Keratinocyte (primary cell): Measurements from ENCODE around the gene G6PC1. TPM values are rescaled to one million over a fixed set of nuclear protein-coding genes. Genes with fewer than 3 reads are reported as not detected.
A peak's percentile ranks its signal among the peaks of the same experiment; 100 is the strongest.

ENCODE experiments used
- DNase-seq: peaks from one replicate; pipeline ENCODE4 v3.0.0-alpha.2; 2011; ENCODE audit warnings: low read depth, missing footprints, low spot score
- FAIRE-seq: peaks from 2 replicates; lab custom pipeline; 2011; peaks lifted over from hg19 to GRCh38; lab: Jason Lieb, UNC
- H2AFZ ChIP-seq: 2 replicates; pipeline ENCODE4 v1.6.0; 2012; ENCODE audit warnings: low read length, control low read depth, inconsistent platforms; ENCODE audit not compliant: control insufficient read depth
- H3K27ac ChIP-seq: 2 replicates; pipeline ENCODE4 v1.5.1; 2011; ENCODE audit warnings: low read length; ENCODE audit not compliant: control insufficient read depth, insufficient read depth
- H3K27me3 ChIP-seq: 3 replicates; pipeline ENCODE4 v1.6.0; 2011; ENCODE audit warnings: low read length; ENCODE audit not compliant: control insufficient read depth, insufficient read depth; ENCODE audit errors: extremely low read depth
- H3K36me3 ChIP-seq, 2 experiments: 2 replicates in 1 of 2; 3 replicates in 1 of 2; pipeline ENCODE4 v1.5.1; 2011; ENCODE audit warnings: low read length in 2 of 2, mild to moderate bottlenecking in 1 of 2; ENCODE audit not compliant: control insufficient read depth in 2 of 2, insufficient read depth in 2 of 2; ENCODE audit errors: extremely low read depth in 1 of 2
- H3K4me1 ChIP-seq: 3 replicates; pipeline ENCODE4 v1.5.1; 2011; ENCODE audit warnings: low read length; ENCODE audit not compliant: control insufficient read depth, insufficient read depth; ENCODE audit errors: extremely low read depth
- H3K4me2 ChIP-seq: 3 replicates; pipeline ENCODE4 v1.6.0; 2011; ENCODE audit warnings: low read depth, low read length; ENCODE audit not compliant: control insufficient read depth, insufficient read depth; ENCODE audit errors: extremely low read depth
- H3K4me3 ChIP-seq, 3 experiments: fragments of 200-600 bp in 1 of 3; sonication (generic) in 1 of 3; 2 replicates in 2 of 3; 3 replicates in 1 of 3; pipeline ENCODE4 v1.5.1; 2011 to 2016; ENCODE audit warnings: low read length in 3 of 3, mild to moderate bottlenecking in 3 of 3, control low read depth in 2 of 3, inconsistent platforms in 1 of 3, low read depth in 1 of 3, mixed read lengths in 1 of 3, mixed run types in 1 of 3, moderate library complexity in 1 of 3; ENCODE audit not compliant: control insufficient read depth in 2 of 3, insufficient read depth in 2 of 3; ENCODE audit errors: extremely low read depth in 1 of 3
- H3K79me2 ChIP-seq: 2 replicates; pipeline ENCODE4 v1.6.0; 2012; ENCODE audit warnings: low read length; ENCODE audit not compliant: control insufficient read depth, insufficient read depth
- H3K9ac ChIP-seq: 3 replicates; pipeline ENCODE4 v1.6.0; 2011; ENCODE audit warnings: low read length; ENCODE audit not compliant: control insufficient read depth, insufficient read depth; ENCODE audit errors: extremely low read depth
- H3K9me1 ChIP-seq: 3 replicates; pipeline ENCODE4 v1.6.0; 2011; ENCODE audit warnings: low read length; ENCODE audit not compliant: control insufficient read depth, insufficient read depth; ENCODE audit errors: extremely low read depth
- H3K9me3 ChIP-seq: 2 replicates; pipeline ENCODE4 v1.5.1; 2012; ENCODE audit warnings: low read depth, low read length; ENCODE audit not compliant: control insufficient read depth
- H4K20me1 ChIP-seq: 3 replicates; pipeline ENCODE4 v1.6.0; 2011; ENCODE audit warnings: low read length; ENCODE audit not compliant: control insufficient read depth, insufficient read depth; ENCODE audit errors: extremely low read depth
- CTCF ChIP-seq, 3 experiments: IDR thresholded peaks in 1 of 3; conservative IDR thresholded peaks in 1 of 3; optimal IDR thresholded peaks in 1 of 3; 2 replicates in 2 of 3; 3 replicates in 1 of 3; pipeline versions ENCODE3 to v1.5.1; 2011; ENCODE audit warnings: low read length in 3 of 3, mild to moderate bottlenecking in 3 of 3, moderate library complexity in 2 of 3, control low read depth in 1 of 3, inconsistent platforms in 1 of 3; ENCODE audit not compliant: insufficient read depth in 2 of 3; ENCODE audit errors: extremely low read depth in 1 of 3
- EZH2 ChIP-seq: IDR thresholded peaks from one replicate; pipeline ENCODE4 v1.6.1; 2012; ENCODE audit warnings: inconsistent platforms, mild to moderate bottlenecking, low read length, moderate library complexity
- dilution Hi-C: fragments of 300-500 bp; cut with MboI; formaldehyde crosslinking; loops from one replicate; pipeline ENCODE4 v1.7.0; 2020; ENCODE audit warnings: low sequenced_read_pairs; ENCODE audit not compliant: extremely low pct_ligation_motif_present
- polyA plus RNA-seq, 5 experiments: library from polyadenylated mRNA; depleted of rRNA in 3 of 5; stranded (reverse) in 3 of 5; stranded (forward) in 1 of 5; unstranded in 1 of 5; fragments of >200 nt; gene quantifications; 1 replicate in 1 of 5; 2 replicates in 3 of 5; 3 replicates in 1 of 5; pipeline versions ENCODE4 v1.2.1 to v1.2.3, GENCODE V29; 2011 to 2012; ENCODE audit warnings: missing spikeins in 2 of 5, low read depth in 1 of 5, low replicate concordance in 1 of 5

The G6PC1 gene
- polyA plus RNA-seq, 1 donor (not counting 4 experiments of a cell fraction or from before 2014, with no cell fraction given) = not detected

DNA sequence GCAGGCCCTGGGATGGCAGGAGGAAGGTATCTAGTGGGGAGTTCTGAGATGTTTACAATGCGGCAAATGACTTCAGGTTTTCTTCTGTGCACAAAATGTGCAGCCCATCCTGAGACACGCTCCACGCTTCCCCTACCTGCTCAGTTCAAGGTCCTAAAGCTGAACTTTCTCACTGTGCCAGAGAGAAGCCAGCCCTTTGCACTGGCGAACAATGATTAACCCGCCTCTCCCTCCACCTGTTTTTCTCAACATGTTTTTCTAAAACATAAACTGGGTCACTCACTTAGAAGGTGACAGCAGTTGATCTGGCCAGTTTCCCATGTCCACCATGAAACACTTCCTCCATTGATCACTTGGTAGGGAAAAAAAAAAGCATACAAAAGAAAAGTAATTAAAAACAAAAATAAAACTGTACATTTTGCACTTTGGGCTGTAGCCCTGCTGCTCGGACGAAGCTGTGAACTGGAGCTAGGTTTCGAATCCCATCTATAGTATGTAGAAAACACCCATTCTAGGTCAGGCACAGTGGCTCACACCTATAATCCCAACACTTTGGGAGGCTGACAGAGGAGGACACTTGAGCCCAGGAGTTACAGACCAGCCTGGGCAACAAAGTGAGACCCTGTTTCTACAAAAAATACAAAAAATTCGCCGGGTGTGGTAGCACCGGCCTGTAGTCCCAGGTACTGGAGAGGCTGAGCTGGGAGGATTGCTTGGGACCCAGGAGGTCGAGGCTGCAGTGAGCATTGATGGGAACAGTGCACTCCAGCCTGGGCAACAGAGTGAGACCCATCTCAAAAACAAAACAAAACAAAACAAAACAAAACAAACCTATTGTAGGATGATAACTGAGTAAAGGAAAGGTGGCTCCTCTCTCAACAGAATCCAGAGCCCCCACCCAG, 6.1 kb upstream of the G6PC1 start:
- TF ChIP-seq CTCF (optimal IDR thresholded peaks at IDR 0.05 in 1 of 3, IDR thresholded peaks at IDR 0.05 in 1 of 3, conservative IDR thresholded peaks at IDR 0.05 in 1 of 3; ENCODE audit: extremely low read depth in 1 of 3, insufficient read depth in 2 of 3, low read length in 3 of 3) = no peak
- no peak for TF ChIP-seq EZH2
- no peaks in the 10 kb centered on the region for H3K9me1 ChIP-seq
- H3K27me3 ChIP-seq = no peaks in the 10 kb centered on the region
- H3K79me2 ChIP-seq = no peaks in the 10 kb centered on the region
- dilution Hi-C loops = no loop called here
- H3K36me3 ChIP-seq = no peaks in the 10 kb centered on the region
- no peaks in the 10 kb centered on the region for H3K9me3 ChIP-seq
- H3K27ac ChIP-seq = no peak overlapping the region
- H3K4me3 ChIP-seq = peak overlapping the region in 1 of 3 experiments; percentile 8
- no peak overlapping the region for H2AFZ ChIP-seq
- H3K4me1 ChIP-seq = peaks cover 8% of the 10 kb centered on the region
- H3K4me2 ChIP-seq = peak overlapping the region; percentile 39
- no peak overlapping the region for H3K9ac ChIP-seq
- FAIRE-seq = no peak
- H4K20me1 ChIP-seq = no peaks in the 10 kb centered on the region
- DNase-seq = no peak

- Histone ChIP-seq H3K36me3 (no peaks in the 10 kb centered on the region), H3K79me2 (no peaks in the 10 kb centered on the region), H3K27ac (no peak overlapping the region), H3K9ac (no peak overlapping the region), H4K20me1 (no peaks in the 10 kb centered on the region), H3K9me3 (no peaks in the 10 kb centered on the region), H3K9me1 (no peaks in the 10 kb centered on the region), H3K4me3 (peak overlapping the region in 1 of 3 experiments; percentile 8), H3K4me2 (peak overlapping the region; percentile 39), H3K27me3 (no peaks in the 10 kb centered on the region), H3K4me1 (peaks cover 8% of the 10 kb centered on the region), H2AFZ (no peak overlapping the region)
- dilution Hi-C loops = no loop called here
- TF ChIP-seq CTCF (optimal IDR thresholded peaks at IDR 0.05 in 1 of 3, IDR thresholded peaks at IDR 0.05 in 1 of 3, conservative IDR thresholded peaks at IDR 0.05 in 1 of 3; ENCODE audit: extremely low read depth in 1 of 3, insufficient read depth in 2 of 3, low read length in 3 of 3) (no peak), EZH2 (no peak)
- DNase-seq (peak; percentile 41), FAIRE-seq (peak; percentile 96)
Measured at GRCh38 chr17:42895185-42895555, 5.4 kb upstream of the G6PC1 start.
